ENCODE results near the gene PDZRN3.

PDZRN3 gene

DNA sequence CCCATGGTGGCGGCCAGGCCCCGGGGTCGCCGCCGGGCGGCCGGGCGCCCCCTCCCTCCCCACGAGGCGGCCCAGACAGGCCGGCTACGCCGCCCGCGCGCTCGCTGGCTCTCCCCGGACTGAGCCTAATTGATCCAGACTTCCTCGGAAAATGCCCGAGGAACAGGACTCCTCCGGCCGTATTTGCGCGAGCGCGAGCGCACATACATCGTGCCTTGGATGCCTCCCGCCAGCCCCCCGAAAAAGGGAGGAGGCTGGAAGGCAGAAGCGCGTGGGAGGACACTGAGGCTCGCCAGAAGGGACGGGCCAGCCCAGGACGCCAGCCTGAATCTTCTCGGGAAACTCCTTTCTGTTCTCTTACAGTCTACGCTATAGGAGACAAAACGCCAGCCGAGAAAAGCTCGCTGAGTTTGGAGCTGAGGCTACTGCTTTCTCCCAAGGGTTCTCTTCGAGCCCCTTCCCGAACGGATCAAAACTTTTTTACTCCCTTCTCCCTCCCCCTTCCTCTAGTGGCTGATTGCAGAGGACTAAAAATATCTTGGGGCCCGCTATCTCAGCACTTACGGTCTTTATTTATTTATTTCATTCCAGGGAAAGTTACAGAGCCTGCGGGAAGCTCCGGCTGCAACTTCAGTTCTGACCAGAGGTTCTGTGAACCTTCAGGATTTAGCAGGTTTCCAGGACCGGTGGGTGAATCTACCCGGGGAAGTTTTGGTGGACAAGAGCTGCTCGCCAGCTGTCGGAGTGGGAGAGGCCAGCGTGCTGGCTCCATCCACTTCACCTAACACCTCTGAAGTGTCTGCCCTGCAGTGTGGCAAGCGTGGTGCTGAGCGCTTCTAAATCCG, at the start of gene PDZRN3:
Gene PDZRN3 (minus strand): TSS at position 121 of the 845 bp plus-strand sequence.
- no peak for DNase-seq

DNA sequence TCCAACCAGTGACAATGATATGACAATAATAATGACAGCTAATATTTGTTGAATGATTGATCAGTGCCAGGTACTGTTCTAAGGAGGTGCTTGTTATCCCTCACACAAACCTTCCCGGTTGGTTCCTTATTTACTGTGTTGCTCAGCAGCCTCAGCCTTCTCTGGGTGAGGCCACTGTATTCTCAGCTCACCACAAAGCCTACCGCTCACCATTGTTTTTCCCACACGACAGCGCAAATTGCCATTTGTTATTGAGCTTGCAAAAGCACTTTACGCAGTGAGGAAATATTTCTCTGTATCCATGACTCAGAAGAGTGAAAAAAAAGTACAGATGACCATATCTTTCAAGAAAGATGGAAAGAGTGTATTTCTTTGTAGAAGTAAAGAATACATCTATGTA, 49.5 kb upstream of the PDZRN3 start:
- DNase-seq: no peak

DNA sequence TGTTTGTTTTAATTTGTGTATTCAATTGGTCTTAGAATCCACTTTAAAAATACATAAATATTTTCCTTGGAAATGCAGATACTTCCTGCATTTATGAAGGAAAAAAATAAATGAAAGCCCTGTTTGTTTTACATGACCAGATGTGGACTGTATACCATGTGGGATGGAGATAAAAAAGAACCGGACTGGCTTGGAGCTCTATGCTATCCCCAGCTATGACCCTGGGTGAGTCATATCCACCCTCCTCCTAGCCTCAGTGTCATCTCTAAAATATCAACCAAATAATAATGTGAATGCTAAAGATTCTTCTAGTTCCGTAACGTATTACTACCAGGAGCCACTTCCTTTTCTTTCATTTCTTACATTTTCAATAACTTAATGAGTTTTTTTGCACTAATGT, 44.5 kb upstream of the PDZRN3 start:
- DNase-seq: no peak

DNA sequence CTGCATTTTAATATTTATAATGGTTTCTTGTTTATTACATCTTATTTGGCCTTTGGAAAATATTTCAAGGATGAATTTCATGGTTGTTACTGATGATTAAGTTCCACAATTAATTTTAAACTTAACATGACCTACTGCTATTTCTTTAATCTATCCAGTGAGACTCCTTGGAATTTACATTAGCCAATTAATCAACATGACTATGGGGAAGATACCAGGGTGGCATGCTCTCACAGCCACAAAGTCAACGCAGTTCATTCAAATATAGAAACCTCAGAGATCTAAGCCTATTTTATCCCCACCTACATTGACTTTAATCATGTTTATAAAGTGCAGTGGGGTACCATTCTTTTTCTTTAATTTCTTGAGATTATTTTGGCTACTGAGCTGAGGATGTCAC, 43.6 kb upstream of the PDZRN3 start:
- no peak for DNase-seq

DNA sequence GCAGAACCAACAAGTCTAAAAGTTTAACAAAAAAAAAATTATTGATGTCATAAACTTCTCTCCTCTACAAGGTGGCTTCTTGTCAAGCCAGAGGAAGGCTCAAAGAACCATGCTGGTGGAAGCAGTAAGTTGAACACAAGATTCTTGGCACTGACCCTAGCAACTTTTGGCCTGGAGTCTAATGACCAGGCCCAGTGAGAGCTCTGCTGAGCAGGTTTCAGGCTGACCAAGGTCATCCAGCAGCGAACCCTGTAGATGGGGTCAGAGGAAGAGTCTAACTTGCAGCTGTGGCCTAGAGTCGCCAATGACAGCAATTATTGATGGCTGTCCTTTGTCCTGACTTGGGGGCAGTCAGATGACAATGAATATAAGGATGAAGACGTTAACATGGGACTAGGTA, 43.1 kb upstream of the PDZRN3 start:
- no peak for DNase-seq

DNA sequence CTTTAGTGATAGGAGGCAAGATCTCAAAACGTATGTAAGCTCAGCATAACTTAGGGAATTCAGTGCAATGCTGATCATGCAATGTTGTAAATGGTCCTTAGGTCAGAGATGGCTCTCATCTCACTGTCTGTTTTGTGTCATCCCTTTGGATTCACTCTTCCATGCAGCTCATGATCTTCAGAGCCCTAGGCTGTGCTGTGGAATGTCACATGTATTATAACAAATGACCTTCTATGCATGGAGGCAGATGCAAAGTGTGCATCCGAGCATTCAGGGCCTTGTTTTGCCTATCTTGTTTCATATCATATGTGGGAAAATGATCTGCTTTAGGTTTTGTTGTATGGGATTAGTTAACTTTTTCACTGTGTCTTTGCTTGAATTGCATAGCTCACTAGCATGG, 40.5 kb upstream of the PDZRN3 start:
- no peak for DNase-seq

DNA sequence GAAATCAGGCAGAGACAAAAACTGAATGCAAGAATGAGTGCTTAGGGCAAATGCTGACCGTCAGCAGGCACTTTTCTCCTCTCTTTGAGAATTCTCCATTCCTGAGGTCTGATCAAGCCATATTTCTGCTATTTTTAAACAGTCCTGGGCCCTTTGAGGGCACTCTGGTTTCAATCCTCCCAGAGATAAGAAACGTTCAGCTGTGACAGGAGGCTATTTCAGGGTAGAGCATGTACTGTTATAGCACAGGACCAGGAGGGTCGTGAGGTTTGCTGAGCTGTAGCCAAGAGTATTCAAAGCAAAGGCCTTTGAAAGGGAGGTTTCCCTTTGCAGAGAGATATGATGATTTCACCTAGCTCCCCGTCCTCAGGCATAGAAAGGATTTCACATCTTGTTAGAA, 39.6 kb upstream of the PDZRN3 start:
- no peak for DNase-seq

DNA sequence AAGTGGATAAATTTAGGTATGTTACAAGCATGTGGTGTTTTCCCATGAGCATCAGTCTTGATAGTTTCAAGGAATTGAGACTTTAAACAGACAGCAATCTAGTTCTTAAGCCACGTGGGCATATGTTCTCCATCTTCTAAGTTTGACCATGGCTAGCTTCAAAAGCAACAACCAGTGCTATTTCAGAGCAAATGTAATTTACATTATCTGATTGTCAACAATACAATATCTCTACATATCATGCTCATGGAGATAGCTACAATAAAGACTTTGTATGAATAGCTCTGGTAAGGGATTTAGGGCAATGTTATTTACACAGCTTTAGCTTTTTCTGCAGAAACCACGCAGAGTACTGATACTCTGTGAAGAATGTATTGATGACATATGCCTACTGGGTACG, 38.8 kb upstream of the PDZRN3 start:
- no peak for DNase-seq

DNA sequence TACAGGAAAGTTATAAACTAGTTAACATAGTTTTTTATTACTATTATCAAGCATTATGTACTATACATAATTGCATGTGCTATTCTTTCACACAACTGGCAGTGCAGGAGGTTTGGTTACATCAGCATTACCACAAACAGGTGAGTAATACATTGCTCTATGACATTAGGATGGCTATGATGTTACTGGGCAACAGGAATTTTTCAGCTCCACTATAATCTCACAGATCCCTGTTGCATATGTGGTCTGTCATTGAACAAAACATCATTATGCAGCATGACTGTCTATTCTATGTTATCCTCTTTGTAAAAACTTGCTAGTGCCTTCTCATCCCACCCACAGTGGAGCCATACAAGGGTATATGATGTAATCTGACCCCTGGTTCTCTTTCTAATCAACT, 36.5 kb upstream of the PDZRN3 start:
- DNase-seq: no peak

DNA sequence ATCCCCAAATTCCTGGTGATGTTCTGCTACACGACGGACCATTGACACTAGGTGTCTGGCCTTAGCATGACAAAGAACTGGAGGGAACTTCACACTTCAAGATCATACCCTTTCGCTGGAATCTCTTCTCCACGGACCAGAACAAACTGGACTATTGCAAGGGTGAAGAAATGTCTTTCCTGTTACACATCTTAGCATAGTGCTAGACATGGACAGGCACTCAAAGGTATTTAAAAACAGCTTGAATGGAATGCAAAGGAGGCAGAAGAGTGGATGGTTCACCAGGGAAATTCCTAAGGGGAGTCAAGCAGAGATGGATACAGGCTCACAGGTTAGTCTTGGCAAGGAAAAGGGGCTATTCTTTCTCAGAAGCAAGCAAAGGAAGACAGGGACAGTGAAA, 33.5 kb upstream of the PDZRN3 start:
- no peak for DNase-seq

DNA sequence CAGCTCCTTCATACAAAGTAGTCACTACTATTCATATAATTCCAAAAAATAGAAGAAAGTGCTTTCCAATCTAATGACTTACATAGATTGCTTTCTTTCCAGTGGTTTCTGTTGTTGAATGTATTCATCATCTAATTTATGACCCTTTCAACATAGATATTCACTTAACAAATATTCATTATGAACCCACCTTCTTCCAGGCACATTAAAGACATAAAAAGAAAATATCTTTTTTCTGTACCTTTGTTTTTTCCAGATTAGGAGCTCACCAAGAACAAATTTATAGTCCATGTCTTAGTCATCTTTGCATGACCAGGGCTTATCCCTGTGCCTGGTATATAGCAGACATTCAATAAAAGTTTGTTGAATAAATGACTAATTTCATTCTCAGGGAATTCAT, 32.4 kb upstream of the PDZRN3 start:
- no peak for DNase-seq

DNA sequence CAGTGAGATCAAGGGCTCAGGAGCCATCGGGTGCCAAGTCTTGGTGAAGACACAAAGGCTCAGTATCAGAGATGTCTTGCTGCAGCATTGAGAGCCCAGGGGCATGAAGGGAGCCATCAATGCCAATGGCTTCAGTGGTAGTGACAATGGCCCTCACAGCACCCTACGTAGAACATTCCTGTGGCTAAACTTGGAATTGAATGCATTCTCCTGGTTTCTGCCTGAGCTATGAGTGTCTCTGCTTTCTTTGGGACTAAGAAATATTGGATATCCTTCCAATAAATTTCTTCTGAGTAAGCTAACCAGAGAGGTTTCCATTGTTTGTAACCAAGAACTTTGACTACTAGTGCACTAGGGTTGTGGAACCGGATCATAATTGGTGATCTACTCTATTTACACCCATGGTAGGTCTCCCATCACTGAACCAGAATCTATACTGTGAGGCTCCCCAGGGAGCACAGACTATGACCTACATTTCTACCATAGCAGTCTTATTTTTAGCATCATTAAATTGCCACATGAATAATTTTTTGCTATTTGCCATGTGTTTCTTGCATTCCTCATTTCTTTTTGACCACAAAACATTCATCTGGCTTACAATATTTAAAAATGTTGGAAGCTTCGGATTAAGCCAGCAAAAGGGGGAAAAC, 31.6 kb upstream of the PDZRN3 start:
- no peak for DNase-seq

DNA sequence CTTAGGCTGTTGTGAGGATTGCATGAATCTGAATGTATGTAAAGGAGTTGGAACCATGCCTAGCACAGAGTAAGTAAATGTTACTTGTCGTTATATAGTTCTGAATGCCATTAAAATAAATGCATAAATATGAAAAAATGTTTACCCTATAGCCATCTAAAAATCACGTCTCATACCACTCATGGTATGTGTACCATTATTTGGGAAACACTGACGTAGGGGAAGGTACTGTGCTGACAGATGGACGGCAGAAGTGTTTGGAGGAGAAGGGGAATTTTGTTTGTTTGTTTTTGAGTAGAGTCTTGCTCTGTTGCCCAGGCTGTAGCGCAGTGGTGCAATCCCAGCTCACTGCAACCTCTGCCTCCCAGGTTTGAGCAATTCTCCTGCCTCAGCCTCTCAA, 30.5 kb upstream of the PDZRN3 start:
- no peak for DNase-seq

DNA sequence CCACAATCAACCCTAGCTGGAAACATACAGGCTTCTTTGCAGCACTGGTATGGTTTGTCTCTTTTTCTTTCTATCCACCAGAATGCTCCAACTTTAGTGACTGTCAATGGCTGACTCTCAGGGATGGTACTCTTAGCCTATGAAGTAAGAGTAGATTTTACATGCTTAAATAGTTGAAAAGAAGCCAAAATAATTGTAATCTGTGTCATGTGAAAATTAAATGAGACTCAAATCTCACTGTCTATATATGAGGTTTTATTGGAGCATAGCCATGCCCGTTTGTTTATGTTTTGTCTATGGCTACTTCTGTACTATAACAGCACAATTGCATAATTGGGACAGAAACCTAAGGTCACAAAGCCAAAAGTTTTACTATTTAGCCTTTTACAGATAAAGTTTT, 29.1 kb upstream of the PDZRN3 start:
- no peak for DNase-seq

DNA sequence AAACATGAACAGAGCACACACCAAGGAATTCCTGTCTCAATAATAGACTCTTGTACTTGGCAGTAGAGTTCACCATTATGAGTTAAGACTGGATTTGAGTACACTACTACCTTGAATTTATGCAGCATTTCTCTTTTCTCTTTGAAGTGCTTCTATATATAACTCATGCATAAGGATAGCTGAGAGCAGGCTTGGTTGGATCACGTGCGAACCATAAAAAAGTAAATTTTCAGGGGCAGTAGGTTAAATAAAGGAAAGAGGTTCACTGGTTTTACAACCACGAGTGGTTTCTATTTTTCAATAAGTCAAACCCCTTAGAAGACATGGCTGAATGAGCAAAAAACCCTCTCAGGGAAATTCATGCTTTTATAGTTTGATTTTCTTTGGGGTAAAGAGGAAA, 28.6 kb upstream of the PDZRN3 start:
- no peak for DNase-seq

DNA sequence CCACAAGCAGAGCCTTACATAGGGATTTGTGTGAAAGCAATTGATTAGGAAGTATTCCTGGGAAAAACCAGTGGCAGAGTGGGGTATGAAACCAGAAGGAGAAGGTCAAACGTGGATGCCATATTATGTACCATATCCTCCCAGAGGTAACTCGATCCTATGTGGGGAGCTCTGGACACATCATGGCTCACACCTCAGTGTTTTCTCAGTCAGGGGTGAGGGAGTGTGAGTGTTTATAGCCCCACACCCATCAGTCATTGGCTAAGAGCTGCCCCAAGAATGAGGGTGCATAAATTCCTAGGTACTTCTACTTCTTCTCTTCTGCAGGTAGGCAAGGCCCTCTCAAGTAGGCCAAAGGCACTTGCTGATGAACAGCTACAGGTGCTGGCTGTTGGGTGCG, 28.2 kb upstream of the PDZRN3 start:
- DNase-seq: no peak

DNA sequence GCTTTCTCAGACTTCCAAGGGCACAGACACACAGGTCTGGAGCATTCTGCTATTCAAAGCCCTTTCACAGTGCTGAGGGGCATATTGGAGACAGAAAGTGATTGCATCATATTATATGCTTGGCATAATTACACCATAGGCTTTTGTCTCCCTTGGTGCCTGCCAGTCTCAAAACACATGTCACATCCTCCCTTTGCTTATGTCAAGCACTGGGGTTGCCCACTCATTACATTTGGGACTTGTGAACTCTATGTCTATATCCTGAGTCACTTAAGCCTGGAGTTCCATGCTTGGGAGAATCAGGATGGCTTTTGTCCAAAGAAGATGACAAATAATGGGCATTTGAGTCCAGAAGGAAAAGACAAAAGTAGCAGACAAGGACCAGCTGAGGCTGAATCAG, 12.3 kb upstream of the PDZRN3 start:
- DNase-seq: no peak

DNA sequence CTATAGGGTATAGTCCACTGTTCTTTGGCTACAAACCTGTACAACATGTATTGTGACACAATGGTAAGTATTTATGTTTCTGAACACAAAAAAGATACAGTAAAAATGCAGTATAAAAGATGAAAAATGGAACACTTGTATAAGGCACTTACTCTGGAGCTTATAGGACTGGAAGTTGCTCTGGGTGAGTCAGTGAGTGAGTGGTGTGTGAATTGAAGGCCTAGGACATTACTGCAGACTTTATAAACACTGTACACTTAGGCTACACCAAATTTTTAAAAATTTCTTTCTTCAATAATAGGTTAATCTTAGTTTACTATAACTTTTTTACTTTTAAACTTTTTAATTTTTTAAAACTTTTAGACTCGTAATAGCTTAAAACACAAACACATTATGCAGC, 10.5 kb upstream of the PDZRN3 start:
- DNase-seq: no peak

DNA sequence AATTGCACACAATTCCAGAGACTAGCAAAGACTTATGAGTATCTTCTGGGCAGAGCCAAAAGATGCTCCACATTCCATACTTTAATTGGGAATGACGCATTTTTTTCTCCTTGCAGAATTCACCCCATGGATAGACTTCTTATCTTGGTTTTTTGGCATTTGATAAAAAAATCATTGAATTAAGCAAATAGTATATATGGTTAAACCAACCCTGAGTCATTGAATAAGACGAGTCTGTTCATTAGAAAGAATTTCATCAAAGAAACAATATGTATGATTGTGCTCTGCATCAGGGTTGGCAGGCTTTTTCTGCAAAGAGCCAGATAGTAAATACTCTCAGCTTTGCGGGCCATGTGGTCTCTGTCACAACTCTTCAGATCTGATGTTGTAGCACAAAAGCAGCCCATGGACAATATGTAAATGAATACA, 9.2 kb upstream of the PDZRN3 start:
- DNase-seq: no peak

DNA sequence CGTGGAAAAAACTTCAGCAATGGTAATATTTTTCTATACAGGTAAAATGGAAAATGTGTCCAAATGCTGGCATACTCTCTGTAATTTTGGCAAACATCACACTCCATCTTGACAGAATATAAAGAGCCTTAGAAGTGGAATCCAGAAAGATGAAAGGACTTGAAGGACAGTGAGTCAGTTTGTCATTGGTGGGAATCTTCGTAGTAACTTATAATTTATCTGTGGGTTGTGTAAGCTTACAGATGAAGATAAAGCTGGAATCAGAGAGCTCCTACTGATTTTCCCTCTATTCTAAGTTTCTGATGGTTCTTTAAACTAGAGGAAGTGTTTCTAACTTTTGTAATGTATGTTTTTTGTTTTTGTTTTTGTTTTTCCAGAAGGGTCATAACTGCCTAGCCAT, 8.7 kb upstream of the PDZRN3 start:
- DNase-seq: no peak

DNA sequence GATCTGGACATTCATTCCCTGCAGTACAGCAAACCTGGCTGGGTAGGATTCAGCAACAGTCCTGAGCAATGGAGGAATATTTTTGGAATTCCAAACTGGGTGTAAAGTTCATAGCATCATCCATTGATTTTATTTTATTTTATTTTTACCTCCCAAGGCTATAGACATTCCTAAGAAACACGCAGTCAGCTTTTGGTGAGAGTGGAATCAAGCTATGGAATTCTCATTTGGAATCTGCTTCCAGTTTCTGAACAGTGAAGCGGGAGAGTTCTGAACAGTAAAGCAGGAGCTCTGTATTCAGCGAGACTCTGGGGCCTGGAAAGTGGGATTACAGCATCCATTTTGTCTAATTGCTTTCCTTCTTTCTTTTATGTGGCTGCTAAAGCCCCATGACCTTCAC, 1.4 kb upstream of the PDZRN3 start:
- no peak for DNase-seq

DNA sequence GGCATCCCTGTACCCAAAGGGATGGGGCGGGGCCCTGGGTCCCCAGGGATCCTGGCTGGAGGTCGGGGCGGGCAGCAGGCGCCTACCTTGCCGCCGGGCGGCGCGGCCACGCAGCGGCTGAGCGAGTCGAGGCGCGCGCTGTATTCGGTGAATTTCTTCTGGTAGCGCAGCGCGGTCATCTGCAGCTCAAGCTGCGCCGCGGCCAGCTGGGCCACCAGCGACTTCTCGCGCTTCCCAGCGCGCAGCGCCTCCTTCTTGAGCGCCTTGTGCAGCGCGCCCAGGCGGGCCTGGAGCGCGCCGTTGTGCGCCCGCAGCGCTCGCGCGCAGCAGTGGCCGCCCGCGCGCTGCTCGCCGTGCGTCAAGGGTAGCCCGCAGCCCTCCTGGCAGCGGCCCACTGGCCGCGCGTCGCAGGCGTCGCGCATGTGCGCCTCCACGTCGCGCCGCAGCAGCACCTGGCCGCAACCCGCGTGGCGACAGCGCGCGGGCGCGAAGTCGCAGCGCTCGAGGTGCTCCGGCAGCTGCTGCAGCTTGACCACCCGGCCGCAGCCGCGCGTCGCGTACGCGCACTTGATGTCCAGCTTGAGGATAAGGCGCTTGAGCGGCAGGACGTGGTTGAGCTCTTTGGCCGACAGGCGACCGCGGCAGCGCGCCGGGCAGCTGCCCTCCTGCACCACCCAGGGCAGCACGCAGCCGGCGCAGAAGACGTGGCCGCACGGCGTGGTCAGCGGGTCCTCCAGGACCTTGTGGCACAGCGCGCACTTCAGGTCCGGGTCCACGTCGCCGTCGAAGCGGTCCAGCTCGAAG, 522 bp downstream of the PDZRN3 start:
- DNase-seq: no peak

DNA sequence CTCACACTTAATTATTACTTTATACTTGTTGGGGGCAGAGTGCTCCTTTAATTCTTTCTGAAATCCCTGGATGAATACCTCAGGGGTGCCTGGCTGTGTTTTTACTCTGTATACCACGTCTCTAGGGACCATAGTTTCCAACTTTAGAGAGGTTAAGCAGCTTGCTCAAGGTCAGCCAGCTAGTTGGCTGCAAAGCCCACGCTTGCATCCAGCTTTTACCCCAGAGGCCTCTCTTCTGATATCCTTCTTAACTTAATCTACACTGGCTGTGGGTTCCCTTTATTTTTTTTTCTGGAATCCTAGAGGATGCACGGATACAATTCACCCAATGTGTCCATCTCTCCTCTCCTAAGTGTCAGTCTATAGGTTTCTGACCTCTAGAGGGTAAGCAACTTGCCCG, 1.4 kb downstream of the PDZRN3 start:
- DNase-seq: no peak
